ENCODE measurements around the gene PRKRIP1.
"Not testable (repeated sequence)": the region's sequence is repeated elsewhere in the genome, so short reads cannot be mapped to it uniquely, and the experiment has no call there.

The PRKRIP1 gene

GRCh38 chr7:102395873-102396709, at the start of gene PRKRIP1:
Gene PRKRIP1, plus strand, starts transcription at chr7:102396363. Its CDS starts 49 bp downstream, at chr7:102396412.
- peak; percentile 75 for DNase-seq (ENCODE audit: low read depth)

- DNase-seq (ENCODE audit: low read depth) = not testable (repeated sequence)
Measured at GRCh38 chr7:102346983-102347382, 49.2 kb upstream of the PRKRIP1 start.

GRCh38 chr7:102356344-102356743, 39.8 kb upstream of the PRKRIP1 start, which contains the start of gene SPDYE6:
Gene SPDYE6, minus strand, starts transcription at chr7:102356444. Its CDS starts 421 bp downstream, at chr7:102356023.
- not testable (repeated sequence) for DNase-seq (ENCODE audit: low read depth)

DNA sequence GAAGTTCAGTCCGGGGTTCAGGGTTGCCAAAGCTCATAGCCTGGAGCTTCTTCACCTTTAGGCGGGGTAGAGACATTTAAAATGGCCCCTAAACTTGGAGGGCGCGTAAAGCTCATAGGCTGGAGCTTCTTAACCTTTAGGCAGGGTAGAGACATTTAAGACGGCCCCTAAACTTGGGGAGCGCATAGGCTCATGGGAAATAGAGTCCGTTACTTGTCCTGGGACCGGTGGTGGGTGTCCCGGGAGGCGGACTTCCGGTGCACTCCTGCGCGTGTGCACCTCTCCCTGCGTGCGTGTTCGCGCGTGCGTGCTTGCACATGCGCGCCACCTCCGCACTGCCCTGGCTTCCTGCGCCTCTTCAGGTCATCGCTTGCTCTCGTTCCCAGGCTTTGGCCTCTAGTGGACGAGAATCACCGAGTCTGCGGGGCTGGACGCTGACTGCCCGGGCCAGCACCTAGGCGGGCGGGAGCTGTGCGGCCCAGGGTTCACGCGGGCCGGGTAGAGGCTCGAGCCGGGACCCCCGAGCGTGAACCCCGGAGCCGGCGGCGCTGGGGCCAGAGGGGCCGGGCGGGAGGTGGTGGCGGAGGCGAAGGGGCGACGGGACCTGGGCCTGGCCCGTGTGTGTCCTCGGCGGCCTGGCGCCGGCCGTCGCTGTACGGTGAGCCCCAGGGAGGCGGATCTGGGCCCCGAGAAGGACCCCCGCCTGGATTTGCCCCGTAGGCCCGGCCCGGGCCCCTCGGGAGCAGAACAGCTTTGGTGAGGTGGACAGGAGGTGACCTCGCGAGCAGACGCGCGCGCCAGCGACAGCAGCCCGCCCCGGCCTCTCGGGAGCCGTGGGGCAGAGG, 32.4 kb upstream of the PRKRIP1 start:
- peak; percentile 90 for DNase-seq (ENCODE audit: low read depth)

GRCh38 chr7:102364394-102364886, 31.7 kb upstream of the PRKRIP1 start:
- DNase-seq (ENCODE audit: low read depth) = not testable (repeated sequence)

GRCh38 chr7:102365390-102365789, 30.8 kb upstream of the PRKRIP1 start:
- DNase-seq (ENCODE audit: low read depth) = not testable (repeated sequence)

GRCh38 chr7:102370038-102370437, 26.1 kb upstream of the PRKRIP1 start:
- DNase-seq (ENCODE audit: low read depth) = not testable (repeated sequence)

- not testable (repeated sequence) for DNase-seq (ENCODE audit: low read depth)
Measured at GRCh38 chr7:102372796-102373195, 23.4 kb upstream of the PRKRIP1 start.

DNA sequence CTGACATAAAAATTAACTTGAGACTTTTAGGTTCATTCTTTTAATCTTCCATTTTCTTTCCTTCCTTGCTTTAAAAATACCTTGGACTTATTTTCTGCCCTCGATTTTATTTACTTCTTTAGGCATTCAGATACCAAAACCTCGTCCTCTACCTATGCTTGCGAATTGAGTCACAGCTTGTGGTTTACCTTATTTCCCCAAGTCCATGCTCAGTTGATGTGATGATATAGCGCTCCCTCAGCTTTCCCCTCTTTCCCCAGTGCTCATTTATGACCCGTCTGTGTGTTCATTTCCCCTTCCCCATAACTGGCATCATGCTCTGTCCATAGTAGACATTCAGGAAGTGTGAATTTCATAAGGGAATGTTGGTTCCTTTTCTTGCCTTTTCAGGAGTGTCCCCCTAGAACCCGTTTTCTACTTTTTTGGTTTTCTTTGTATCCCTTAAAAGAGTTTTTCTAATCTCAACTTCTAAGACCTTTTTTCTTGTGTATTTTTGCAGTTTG, 19.1 kb upstream of the PRKRIP1 start:
- no peak for DNase-seq (ENCODE audit: low read depth)

GRCh38 chr7:102380837-102381236, 15.3 kb upstream of the PRKRIP1 start:
- DNase-seq (ENCODE audit: low read depth) = not testable (repeated sequence)

DNA sequence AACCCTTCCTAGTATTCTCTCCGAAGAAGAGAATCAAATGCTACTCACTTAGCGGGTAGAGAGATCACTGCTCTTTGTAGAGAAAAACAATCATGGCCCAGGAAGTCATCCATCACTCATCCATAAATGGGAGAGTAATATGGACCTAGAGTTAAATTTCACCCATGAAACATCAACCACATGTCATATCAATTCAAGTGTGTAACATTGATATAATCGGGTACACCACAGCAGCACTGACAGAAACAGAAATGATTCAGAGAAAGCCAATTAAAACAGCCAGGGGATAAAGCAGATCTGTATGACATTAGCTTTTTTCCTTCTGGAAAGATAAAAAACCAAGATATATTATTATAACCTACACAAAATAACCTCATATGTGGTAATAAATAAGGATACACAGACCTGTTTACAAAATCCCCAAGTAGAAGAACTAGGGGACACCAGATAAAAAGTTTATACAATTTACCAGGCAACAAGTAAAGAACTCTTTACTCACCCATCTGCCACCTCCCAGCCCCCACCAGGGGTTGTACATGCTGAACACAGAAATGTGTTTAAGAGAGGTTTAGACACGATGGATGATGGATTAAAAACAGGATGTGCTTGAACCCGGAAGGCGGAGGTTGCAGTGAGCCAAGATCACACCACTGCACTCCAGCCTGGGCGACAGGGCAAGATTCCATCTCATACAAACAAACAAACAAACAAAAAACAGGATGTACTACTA, 14.3 kb upstream of the PRKRIP1 start:
- DNase-seq (ENCODE audit: low read depth) = not testable (repeated sequence)

- no peak for DNase-seq (ENCODE audit: low read depth)
Measured at GRCh38 chr7:102387064-102387463, 9.1 kb upstream of the PRKRIP1 start.

- no peak for DNase-seq (ENCODE audit: low read depth)
Measured at GRCh38 chr7:102389810-102390209, 6.4 kb upstream of the PRKRIP1 start.

- peak; percentile 51 for DNase-seq (ENCODE audit: low read depth)
Measured at GRCh38 chr7:102390697-102391484, 5.3 kb upstream of the PRKRIP1 start.

- DNase-seq (ENCODE audit: low read depth) = no peak
Measured at GRCh38 chr7:102392330-102392729, 3.8 kb upstream of the PRKRIP1 start.

DNA sequence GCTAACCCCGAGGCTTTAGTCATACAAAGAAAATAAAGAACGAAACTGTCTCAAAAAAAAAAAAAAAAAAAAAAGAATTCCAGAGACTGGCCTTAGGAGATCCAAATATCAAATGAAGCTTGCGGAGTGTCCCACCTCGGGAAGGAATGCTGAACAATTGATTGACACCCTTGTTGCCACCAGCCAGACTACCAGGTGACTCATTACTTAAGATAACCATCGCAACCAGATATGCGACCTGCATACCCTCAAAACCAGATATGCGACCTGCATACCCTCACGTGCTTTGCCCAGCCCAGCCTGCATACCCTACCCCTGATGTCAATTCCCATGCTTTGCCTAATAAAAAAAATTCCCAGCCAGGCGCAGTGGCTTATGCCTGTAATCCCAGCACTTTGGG, 2.7 kb upstream of the PRKRIP1 start:
- DNase-seq (ENCODE audit: low read depth) = no peak

DNA sequence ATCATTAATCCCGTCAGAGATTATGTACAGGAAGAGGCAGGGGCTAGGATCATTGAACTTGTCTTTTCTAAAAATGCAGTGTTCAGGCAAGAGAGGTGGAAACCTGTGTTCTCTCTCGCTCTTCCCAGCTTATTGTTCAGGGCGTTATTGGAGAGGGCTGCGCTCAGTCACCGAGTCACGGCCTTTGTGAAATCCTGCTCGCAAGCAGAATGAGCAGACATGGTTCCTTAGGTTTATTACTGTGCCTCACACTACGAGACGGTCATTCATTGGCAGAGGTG, 631 bp upstream of the PRKRIP1 start:
- DNase-seq (ENCODE audit: low read depth) = no peak

- no peak for DNase-seq (ENCODE audit: low read depth)
Measured at GRCh38 chr7:102396710-102397019, 502 bp downstream of the PRKRIP1 start.

DNA sequence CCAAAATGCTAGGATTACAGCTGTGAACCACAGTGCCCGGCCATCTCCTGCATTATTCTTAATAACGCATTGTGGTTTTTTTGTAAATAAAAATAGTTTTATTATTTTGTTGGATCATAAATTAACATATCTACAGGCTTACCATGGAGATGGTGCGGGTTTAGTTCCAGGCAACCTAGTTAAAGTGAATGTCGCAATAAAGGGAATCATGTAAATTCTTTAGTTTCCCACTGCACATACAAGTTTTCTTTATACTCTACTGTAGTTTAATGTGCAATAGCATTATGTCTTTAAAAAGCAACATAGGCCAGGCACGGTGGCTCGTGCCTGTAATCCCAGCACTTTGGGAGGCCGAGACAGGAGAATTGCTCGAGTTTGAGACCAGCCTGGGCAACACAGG, 2.4 kb downstream of the PRKRIP1 start:
- no peak for DNase-seq (ENCODE audit: low read depth)

DNA sequence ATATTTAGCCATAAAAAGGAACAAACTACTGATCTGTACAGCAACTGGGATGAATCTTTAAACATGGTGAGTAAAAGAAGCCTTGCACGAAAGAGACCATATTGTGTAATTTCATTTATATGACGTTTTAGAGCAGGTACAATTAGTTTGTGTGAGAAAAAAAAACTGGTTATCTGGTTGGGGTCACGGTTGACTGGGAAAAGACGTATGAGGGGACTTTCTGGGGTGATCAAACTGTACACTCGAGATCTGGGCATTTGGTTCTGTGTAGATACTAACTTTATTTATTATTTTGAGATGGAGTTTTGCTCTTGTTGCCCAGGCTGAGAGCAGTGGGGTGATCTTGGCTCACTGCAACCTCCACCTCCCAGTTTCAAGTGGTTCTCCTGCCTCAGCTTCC, 4.2 kb downstream of the PRKRIP1 start:
- no peak for DNase-seq (ENCODE audit: low read depth)

- no peak for DNase-seq (ENCODE audit: low read depth)
Measured at GRCh38 chr7:102403563-102403962, 7.4 kb downstream of the PRKRIP1 start.
